Measurements from ENCODE around the gene MED12L.

DNA sequence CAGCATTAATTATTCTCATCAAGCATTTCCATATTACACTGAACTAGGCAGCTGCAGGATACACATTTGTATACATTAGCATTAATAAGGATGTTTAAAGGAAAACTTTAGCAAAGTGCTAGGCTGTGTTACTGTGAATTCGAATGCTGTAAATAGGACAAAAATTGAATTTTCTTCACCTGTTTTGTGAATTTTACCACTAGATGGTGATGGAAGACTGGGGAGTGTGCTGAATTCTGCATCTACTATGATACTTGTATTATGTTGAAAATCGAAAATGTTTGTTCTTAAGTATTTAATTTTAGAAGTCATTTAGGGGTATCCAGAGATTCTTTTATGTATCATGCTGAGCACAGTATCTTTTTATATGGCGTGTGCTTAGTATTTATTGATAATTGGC is 205.2 kb downstream of the MED12L start:
- TF ChIP-seq CTCF (IDR thresholded peaks at IDR 0.05) (peak in 2 of 3 donors; percentile 48 to 54), POLR2A (IDR thresholded peaks at IDR 0.05) (no peak)

All from breast epithelium (tissue), 3 donors.